HEK293T (cell line): ENCODE measurements around the gene IL17C.

Experiments used
- CTCF ChIA-PET: fragments of 350-600 bp; formaldehyde crosslinking; extraction: SDS; loops from one replicate; lab custom pipeline; 2021; ENCODE audit warnings: antibody characterized with exemption, inconsistent platforms; lab: Yijun Ruan, JAX
- POLR2A ChIA-PET: fragments of 350-600 bp; formaldehyde crosslinking; extraction: SDS; loops from one replicate; lab custom pipeline; 2020; ENCODE audit warnings: antibody characterized with exemption, inconsistent platforms; lab: Yijun Ruan, JAX
- DNase-seq: peaks from one replicate; pipeline ENCODE4 v3.0.0; 2012; ENCODE audit warnings: mixed read lengths; ENCODE audit errors: extremely low spot score
- ARNT ChIP-seq: fragments of 450-650 bp; IDR thresholded peaks from 2 replicates; pipeline ENCODE4 v1.6.1; 2017; ENCODE audit warnings: mild to moderate bottlenecking
- BHLHE40 ChIP-seq: fragments of 450-650 bp; IDR thresholded peaks from 2 replicates; pipeline ENCODE4 v1.6.1; 2016; ENCODE audit warnings: mild to moderate bottlenecking, moderate library complexity, borderline replicate concordance
- CTBP1 ChIP-seq: fragments of 450-650 bp; IDR thresholded peaks from 2 replicates; pipeline ENCODE4 v1.6.1; 2016; ENCODE audit warnings: borderline replicate concordance
- ELF4 ChIP-seq: fragments of 450-650 bp; IDR thresholded peaks from 2 replicates; pipeline ENCODE4 v1.6.1; 2017; ENCODE audit warnings: antibody characterized with exemption
- FOXA1 ChIP-seq: fragments of 450-650 bp; IDR thresholded peaks from 2 replicates; pipeline ENCODE4 v1.6.1; 2016; ENCODE audit warnings: mild to moderate bottlenecking
- FOXK2 ChIP-seq: fragments of 450-650 bp; IDR thresholded peaks from 2 replicates; pipeline ENCODE4 v1.6.1; 2016; ENCODE audit warnings: mild to moderate bottlenecking
- FOXM1 ChIP-seq: fragments of 450-650 bp; IDR thresholded peaks from 2 replicates; pipeline ENCODE4 v1.6.1; 2017; ENCODE audit warnings: mild to moderate bottlenecking, borderline replicate concordance
- HDGF ChIP-seq: fragments of 450-650 bp; IDR thresholded peaks from 2 replicates; pipeline ENCODE4 v1.6.1; 2017; ENCODE audit warnings: antibody characterized with exemption, borderline replicate concordance
- L3MBTL2 ChIP-seq: fragments of 450-650 bp; conservative IDR thresholded peaks from 2 replicates; pipeline ENCODE4 v1.6.1; 2016; ENCODE audit warnings: mild to moderate bottlenecking
- LEF1 ChIP-seq: fragments of 450-650 bp; IDR thresholded peaks from 2 replicates; pipeline ENCODE4 v1.6.1; 2017; ENCODE audit warnings: mild to moderate bottlenecking, borderline replicate concordance
- NFRKB ChIP-seq: fragments of 450-650 bp; IDR thresholded peaks from 2 replicates; pipeline ENCODE4 v1.6.1; 2016; ENCODE audit warnings: mild to moderate bottlenecking, moderate library complexity
- SP1 ChIP-seq: fragments of 450-650 bp; IDR thresholded peaks from 2 replicates; pipeline ENCODE4 v1.6.1; 2017
- SUZ12 ChIP-seq: fragments of 450-650 bp; IDR thresholded peaks from 2 replicates; pipeline ENCODE4 v1.6.1; 2016; ENCODE audit warnings: mild to moderate bottlenecking
- TARDBP ChIP-seq: fragments of 450-650 bp; IDR thresholded peaks from 2 replicates; pipeline ENCODE4 v1.6.1; 2016
- ZNF384 ChIP-seq: fragments of 450-650 bp; IDR thresholded peaks from 2 replicates; pipeline ENCODE4 v1.6.1; 2016
- TF ChIP-seq, protein P1 (sequence below): fragments of 450-650 bp; IDR thresholded peaks from 2 replicates; pipeline ENCODE4 v1.6.1; 2016

IL17C gene

GRCh38 chr16:88593910-88594309 is 44.5 kb upstream of the IL17C start:
- no peak for DNase-seq
- ChIA-PET POLR2A (interaction anchor here (2.4 kb wide), 1 partner anchor 23 kb away, joined by 9 read pairs; the partner anchor contains the start of gene ZC3H18), CTCF (no interaction called here)
- TF ChIP-seq NFRKB (no peak), FOXK2 (no peak), ELF4 (no peak), TARDBP (no peak), SP1 (no peak), FOXM1 (no peak), ZNF384 (no peak)
- TF ChIP-seq, protein P1, sequence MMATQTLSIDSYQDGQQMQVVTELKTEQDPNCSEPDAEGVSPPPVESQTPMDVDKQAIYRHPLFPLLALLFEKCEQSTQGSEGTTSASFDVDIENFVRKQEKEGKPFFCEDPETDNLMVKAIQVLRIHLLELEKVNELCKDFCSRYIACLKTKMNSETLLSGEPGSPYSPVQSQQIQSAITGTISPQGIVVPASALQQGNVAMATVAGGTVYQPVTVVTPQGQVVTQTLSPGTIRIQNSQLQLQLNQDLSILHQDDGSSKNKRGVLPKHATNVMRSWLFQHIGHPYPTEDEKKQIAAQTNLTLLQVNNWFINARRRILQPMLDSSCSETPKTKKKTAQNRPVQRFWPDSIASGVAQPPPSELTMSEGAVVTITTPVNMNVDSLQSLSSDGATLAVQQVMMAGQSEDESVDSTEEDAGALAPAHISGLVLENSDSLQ = no peak

DNA sequence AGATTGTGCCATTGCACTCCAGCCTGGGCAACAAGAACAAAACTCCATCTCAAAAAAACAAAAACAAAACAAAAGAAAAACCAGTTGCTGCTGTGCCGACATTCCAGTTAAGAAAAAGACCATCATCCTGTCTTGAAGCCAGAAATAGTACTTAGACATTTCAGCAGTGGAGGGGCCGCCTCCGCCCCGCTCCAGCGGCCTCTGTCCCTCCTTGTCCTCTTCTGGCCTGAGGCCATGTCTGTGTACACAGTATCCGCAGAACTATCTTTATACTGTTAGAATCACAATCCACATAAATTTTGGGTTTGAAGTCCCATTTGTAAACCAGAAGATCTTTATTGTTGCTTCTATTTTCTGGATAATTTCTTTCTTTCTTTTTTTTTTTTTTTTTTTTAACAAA is 43.3 kb upstream of the IL17C start:
- no peak for DNase-seq
- TF ChIP-seq CTBP1 (no peak), L3MBTL2 (no peak), ARNT (no peak), SP1 (no peak), ZNF384 (no peak), FOXA1 (no peak), FOXK2 (no peak), LEF1 (no peak), HDGF (no peak)
- TF ChIP-seq, protein P1 = no peak
- ChIA-PET POLR2A (interaction anchor here (2.4 kb wide), 1 partner anchor 25 kb away, joined by 9 read pairs; the partner anchor contains the start of gene ZC3H18), CTCF (no interaction called here)

DNA sequence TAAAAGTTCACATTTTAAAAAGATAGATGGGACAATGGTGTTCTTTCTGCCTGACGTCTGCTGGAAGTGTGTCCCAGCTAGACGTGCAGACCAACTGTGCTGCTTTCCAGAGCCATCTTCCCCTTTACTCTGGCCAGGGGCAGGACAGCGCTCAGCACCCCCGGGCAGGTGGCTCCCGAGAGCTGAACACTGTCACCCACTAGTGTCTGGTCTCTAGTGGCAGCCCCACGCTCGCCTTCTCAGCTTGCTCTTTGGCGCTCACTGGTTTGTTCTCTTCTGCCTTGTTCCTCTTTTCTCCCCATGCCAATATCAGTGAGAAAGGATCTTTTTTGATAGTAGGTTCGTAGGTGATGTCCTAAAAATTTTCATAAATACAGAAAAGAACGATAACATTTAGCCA is 42.5 kb upstream of the IL17C start:
- no peak for TF ChIP-seq SP1
- no peak for TF ChIP-seq LEF1
- no peak for TF ChIP-seq L3MBTL2
- TF ChIP-seq FOXA1 = no peak
- no peak for TF ChIP-seq CTBP1
- no peak for TF ChIP-seq SUZ12
- TF ChIP-seq HDGF = no peak
- TF ChIP-seq NFRKB = no peak
- no peak for DNase-seq
- ChIA-PET CTCF (no interaction called here), POLR2A (no interaction called here)

GRCh38 chr16:88596483-88596882 is 41.9 kb upstream of the IL17C start:
- CTCF ChIA-PET = no interaction called here
- POLR2A ChIA-PET = no interaction called here
- TF ChIP-seq TARDBP = no peak
- no peak for TF ChIP-seq ZNF384
- TF ChIP-seq FOXM1 = no peak
- TF ChIP-seq SUZ12 = no peak
- TF ChIP-seq ARNT = no peak
- TF ChIP-seq NFRKB = no peak
- no peak for TF ChIP-seq SP1
- TF ChIP-seq BHLHE40 = no peak
- no peak for TF ChIP-seq HDGF
- no peak for TF ChIP-seq LEF1
- TF ChIP-seq ELF4 = no peak
- no peak for TF ChIP-seq FOXK2
- DNase-seq = no peak

DNA sequence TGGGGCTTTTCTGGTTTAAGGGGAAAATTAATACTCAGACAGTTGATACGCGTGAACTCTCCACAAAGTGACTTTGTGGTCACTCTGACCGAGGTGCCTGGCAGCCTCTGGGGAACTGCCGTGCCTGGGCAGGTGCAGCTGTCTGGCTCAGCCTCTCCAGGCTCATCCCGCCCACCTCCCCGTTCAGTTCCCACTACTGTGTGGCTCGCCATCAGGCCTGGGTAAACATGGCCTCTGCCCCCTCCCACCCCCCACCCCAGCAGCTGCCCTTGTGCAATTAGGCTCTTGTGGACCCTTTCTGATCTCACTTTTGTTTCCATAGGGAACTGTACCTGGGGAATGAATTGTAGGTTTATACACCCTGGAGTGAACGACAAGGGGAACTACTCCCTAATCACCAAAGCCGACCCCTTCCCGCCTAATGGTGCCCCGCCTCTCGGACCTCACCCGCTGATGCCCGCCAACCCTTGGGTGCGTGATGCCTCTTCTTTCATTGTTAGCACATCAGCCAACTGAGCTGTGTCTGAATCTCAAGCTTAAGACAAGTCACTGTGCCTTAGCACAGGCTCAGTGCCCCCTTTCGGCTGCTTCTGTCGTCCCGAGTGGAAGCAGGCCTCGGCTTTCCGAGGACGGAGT is 40.4 kb upstream of the IL17C start:
- TF ChIP-seq FOXM1 = no peak
- TF ChIP-seq LEF1 = no peak
- no peak for TF ChIP-seq NFRKB
- TF ChIP-seq TARDBP = no peak
- no peak for TF ChIP-seq SP1
- TF ChIP-seq SUZ12 = no peak
- no peak for TF ChIP-seq FOXA1
- no peak for TF ChIP-seq ELF4
- POLR2A ChIA-PET = no interaction called here
- no peak for DNase-seq
- CTCF ChIA-PET = no interaction called here

DNA sequence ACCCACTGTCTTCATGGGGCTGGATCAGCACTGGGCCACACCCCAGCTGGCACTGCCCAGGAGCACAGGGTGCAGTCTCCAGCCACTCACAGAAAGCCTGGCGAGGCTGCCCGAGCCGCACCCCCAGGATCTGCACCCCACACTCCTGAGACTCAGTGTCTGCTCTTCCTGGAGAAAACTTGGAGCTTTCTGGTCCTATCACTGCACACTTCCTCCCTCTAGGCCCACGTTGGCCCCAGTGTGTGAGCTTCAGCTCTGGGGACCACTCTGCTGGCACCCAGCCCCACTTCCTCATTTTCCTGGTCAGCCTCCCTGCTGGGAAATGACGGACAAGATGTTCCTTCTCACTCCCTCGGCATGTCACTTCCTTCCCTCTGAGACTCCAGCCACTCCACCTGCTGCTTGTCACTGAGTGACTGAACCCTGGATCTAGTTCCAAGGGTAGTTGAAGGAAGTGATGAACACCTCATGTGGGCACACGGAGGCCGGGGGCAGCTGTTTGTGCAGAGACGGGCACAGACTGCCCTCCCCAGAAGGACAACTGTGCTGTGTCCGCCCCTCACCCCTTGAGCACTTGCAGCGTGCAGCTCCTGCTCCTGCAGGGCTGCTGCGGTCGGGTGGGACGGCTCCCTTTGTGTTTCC is 39.2 kb upstream of the IL17C start:
- CTCF ChIA-PET = no interaction called here
- POLR2A ChIA-PET = no interaction called here
- DNase-seq = no peak
- TF ChIP-seq FOXK2 = no peak
- TF ChIP-seq, protein P1 = no peak
- TF ChIP-seq FOXA1 = no peak
- no peak for TF ChIP-seq TARDBP
- TF ChIP-seq LEF1 = no peak
- TF ChIP-seq ELF4 = no peak
- no peak for TF ChIP-seq L3MBTL2
- no peak for TF ChIP-seq FOXM1
- no peak for TF ChIP-seq CTBP1
- no peak for TF ChIP-seq SUZ12
- no peak for TF ChIP-seq NFRKB
- no peak for TF ChIP-seq BHLHE40
